Measurements from ENCODE around the gene RIOK1.
"Not testable (repeated sequence)": the region's sequence is repeated elsewhere in the genome, so short reads cannot be mapped to it uniquely, and the experiment has no call there.

Gene RIOK1

DNA sequence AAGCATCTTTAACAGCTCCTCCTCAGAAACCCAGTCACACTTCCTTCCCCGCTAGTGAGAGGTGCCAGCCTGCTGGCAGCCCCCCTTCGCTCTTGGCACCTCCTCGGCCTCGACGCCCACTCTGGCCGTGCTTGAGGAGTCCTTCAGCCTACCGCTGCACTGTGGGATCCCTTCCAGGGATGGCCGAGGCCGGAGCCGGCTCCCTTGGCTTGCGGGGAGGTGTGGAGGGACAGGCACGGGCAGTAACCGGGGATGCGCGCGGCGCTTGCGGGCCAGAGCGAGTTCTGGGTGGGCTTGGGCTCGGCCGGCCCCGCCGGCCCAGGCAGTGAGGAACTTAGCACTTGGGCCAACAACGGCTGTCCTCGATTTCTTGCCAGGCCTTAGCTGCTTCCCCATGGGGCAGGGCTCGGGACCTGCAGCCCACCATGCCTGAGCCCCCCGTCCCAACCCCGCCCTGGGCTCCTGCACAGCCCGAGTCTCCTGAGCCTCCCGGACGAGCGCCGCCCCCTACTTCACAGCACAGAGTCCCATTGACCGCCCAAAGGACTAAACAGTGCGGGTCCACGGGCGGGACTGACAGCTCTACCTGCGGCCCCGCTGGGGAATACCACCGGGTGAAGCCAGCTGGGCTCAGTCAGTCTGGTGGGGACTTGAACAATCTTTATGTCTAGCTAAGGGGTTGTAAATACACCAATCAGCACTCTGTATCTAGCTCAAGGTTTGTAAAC lies 51.6 kb downstream of the RIOK1 start:
- no peak for DNase-seq (ENCODE audit: low spot score)

DNA sequence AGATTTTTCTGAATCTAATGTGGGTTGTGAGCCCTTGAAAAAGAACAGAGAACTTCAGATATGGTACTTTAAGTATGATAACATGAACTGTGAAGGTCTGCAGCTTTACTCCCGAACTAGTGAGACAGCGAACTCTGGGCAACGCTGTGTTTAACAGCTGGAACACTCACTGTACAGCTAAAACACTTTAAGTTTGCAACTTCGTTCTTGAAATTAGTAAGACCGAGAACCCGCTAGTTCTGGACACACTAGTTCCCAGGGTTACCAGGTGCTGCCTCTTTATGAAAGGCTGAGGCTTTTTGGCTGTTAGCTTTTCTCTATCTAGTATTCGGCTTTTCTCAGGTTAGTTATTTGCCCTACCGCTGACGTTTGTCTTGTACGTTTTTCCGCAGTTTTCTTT lies 52.9 kb downstream of the RIOK1 start:
- DNase-seq (ENCODE audit: low spot score) = no peak

DNA sequence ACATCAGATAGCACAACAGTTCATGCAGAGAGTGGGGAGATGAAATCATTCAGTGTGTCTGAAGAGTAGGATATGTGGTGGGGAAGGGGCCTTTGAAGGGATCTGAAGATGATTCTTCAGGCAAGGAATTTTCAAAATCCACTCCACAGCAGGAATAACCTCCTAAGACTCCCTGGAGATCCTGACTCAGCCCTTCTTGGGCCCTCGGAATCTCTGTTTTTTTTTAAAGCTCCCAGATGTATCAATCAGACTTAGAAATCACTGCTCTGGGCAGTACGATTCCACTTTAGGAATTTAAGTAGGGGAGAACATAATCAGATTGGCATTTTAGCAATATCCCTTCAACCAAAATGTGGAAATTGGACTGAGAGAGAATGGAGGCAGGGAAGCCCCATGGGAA lies 55.5 kb downstream of the RIOK1 start:
- no peak for DNase-seq (ENCODE audit: low spot score)

DNA sequence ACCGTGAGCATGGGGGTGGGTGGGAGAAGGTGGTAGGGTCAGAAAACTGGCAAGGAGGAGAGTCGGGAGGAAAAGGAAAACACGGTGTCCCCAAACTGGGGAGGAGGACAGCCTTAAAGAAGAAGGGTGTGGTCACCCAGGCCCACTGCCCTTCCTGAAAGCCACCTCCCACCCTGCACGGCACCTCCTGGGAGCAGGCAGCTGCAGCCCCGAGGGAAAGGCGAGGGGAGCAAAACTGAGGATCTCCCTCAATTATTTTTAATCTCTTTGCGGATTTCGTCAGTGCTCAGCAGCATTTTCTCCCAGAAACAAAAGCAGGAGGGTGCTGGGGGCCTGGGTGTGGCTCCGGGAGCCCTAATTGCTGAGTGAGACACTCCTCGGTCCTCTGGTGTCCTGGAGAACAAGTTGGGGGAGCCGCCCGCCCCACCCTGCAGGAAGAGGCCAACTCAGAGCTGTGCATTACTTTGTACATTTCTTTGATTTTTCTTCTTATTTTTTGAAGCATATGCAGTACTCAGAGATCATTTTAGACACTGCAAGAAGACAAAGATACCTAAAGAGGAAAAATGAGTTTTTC lies 56.4 kb downstream of the RIOK1 start:
- no peak for DNase-seq (ENCODE audit: low spot score)

DNA sequence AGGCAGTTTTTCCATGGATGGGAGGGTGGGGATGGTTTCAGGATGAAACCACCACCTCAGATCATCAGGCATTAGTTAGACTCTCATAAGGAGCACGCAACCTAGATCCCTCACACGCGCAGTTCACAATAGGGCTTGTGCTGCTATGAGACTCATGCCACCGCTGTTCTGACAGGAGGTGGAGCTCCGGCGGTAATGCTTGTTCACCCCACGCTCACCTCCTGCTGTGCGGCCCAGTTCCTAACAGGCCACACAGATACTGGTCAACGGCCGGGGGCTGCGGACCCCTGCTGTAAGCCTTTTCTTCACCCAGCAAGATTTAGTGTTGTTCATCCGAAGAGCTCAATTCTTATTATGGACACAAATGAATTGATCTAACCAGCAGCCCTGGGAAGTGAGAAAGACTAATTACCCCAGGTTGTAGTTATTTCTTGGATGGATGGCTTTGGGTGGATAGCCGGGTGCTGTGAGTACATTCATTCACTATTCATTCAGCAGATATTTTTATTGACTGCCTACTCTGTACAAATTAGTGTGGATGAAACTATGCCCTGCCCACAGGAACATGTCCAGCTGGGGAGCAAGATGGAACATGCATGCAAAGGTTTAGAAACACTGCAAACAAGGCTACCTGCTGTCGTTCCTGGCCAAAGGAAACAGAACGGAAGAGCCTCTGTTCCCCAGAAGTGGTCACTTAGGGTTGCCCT lies 57.2 kb downstream of the RIOK1 start:
- no peak for DNase-seq (ENCODE audit: low spot score)

DNA sequence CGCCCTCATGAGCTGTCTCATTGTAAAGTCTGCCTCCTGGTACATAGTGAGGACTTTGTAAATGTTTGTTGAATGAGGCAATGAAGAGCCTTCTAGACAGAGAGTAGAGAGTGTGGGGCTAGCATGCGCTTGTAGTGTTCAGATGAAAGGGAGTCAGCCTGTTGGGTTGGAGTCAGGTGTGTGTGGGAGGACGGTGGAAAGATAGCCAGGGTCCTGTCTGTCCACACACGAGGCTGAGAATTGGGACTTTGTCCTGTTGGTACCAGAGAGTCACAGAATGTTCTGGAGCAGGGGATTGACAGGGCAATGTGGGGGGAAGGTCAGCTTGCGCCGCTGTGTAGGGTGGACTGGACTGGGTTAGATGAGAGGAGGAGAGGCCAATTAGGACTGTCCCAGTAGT lies 58.6 kb downstream of the RIOK1 start:
- no peak for DNase-seq (ENCODE audit: low spot score)

DNA sequence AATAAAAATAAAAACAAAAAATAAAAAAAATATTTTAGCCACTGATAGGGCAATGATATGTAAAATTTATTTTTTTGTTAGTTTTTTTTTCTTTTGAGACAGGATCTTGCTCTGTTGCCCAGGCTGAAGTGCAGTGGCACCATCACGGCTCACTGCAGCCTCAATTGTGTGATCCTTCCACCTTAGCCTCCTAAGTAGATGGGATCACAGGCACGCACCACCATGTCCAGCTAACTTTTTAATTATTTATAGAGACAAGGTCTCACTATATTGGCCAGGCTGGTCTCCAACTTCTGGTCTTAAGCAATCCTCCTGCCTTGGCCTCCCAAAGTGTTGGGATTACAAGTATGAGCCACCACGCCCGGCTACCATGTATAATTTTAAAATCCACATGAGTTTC lies 59.4 kb downstream of the RIOK1 start:
- DNase-seq (ENCODE audit: low spot score) = no peak

DNA sequence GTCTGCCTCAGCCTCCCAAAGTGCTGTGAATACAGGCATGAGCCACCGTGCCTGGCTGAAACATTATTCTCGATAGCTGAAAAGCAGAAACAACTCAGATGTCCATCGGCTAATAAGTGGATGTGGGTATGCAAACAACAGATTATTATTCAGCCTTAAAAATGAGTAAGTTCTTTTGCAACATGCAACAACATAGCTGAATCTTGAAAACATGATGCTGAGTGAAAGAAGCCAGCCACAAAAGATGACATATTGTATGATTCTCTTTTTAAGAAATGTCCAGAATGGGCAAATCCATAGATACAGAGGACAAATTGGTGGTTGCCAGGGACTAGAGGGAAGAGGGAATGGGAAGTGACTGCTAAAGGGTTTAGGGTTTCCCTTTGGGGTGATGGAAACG lies 61.7 kb downstream of the RIOK1 start:
- no peak for DNase-seq (ENCODE audit: low spot score)

DNA sequence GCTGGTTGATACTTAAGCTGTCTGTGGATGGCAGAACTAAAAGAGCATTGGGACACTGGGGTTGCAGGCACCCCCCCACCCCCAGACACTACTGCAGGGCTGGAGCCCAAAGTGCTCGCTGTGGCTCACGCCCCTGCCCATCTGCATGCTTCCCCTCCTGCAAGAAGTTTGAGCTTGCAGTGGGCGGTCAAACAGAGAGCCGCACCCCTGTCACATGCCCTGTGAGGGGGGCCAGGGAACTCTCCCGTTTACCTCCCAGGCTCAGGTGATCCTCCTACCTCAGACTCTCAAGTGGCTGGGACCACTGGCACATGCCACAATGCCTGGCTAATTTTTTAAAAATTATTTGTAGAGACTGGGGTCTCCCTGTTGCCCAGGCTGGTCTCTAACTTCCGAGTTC lies 63.3 kb downstream of the RIOK1 start:
- no peak for DNase-seq (ENCODE audit: low spot score)

DNA sequence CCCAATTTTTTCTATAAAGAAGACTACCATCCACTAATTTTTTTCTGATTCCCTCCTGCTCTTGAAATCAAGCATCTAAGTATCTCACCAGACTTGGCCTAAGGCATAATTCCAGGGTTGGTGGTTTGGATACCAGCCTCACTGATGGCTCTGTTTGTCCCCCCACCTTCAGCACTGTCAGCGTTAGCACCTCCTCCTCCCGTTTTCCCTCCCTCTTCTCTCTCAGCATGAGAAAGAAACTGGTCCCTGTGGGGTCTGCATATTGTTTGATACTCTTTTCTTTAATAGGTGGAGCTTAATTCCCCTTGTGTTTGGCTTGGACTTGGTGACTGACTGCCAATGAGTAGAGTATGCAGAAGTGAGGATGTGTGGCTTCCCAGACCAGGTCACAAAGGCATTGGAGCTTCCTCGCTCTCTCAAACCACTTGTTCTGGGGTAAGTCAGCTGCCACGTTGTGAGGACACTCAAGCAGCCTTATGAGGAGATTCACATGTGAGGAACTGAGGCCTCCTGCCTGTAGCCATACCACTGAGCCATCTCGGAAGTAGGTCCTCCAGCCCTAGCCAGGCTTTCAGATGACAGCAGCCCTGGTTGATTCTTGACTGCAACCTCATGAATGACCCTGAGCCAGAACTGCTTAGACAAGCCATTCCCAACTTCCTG lies 65.2 kb downstream of the RIOK1 start:
- no peak for DNase-seq (ENCODE audit: low spot score)

DNA sequence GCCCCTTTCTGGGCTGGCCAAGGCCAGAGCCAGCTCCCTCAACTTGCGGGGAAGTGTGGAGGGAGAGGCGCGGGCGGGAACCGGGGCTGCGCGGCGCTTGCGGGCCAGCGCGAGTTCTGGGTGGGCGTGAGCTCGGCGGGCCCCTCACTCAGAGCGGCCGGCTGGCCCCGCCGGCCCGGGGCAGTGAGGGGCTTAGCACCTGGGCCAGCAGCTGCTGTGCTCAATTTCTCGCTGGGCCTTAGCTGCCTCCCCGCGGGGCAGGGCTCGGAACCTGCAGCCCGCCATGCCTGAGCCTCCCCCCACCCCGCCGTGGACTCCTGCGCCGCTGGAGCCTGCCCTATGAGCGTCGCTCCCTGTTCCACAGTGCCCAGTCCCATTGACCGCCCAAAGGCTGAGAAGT lies 66.7 kb downstream of the RIOK1 start:
- not testable (repeated sequence) for DNase-seq (ENCODE audit: low spot score)

DNA sequence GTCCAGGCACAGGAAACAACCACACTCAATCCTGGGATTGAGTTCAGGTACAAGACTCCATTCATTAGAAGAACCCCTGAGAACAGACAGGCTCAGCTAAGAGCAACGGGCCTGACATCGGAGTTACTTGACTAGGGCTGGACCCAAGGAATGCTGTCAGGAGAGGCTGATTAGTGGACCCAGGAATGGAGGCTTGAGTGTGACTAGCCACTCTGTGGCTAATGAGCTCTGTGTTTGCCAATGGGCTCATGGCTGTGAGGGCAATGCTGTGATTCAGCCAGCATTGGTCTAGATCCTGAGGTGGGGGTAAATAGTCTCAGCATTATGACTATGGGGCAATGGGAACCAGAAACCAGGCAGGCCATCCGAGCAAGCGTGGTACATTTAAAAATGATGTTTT lies 71.8 kb downstream of the RIOK1 start:
- no peak for DNase-seq (ENCODE audit: low spot score)

DNA sequence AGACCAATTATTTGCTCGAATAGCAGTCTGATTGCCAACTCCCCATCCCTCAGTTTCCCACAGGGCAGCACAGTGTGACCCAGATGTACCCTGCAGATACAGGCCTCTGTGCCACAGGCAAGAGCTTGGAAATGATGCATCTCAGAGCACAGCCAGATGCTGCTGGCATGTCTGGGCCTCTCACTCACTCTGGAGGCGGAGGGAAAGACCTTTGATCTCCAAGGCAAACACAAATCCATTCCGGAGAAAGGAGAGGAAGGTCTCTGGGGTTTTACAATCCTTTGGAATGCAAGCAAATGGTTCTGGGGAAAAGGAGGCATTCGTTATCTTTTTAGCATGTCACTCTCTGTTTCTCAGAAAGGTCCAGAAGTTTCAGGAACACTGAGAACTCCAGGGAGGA lies 74.2 kb downstream of the RIOK1 start:
- no peak for DNase-seq (ENCODE audit: low spot score)

DNA sequence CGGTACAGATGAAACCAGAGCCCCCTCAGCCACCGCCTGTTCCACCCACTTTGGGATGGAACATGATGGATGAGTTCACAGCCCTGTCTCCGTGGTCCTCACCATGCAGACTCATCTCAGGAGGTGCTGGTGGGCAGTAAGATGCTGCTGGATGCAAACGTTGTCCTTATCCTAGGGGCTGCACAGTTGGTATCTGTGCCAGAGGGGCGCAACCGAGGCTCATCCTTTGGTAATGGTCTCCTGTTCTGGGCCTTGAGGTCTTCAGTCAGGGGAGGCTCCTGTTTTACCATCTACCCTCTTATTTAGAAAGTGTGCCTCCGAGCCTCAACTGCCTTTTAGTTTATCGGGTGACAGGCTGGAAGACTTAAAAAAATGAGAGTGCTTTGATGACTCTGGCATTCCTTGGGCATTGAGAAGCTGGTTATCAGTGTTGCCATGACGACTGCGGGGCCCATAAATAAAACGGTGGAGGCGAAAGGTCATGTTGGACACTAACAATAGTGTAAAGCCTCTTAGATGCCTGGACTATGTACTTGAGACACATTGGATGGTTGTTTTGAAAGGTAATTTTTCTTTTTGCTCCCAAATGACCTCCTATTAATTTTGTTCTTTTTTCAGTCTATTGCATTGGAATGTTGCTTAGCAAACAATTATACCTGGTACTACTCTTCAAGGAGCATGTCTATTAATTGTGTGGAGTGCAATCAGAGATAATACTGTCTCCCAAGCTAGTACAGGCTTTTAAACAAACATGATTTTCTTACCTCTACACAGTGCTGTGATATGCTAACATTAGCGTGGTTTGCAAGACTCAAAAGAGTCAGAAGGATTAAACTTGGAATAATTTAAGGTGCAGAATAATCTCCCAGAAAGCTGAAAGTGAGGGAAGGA lies 77.6 kb downstream of the RIOK1 start:
- DNase-seq (ENCODE audit: low spot score) = no peak

Measured in pons (tissue), 1 donor.